Type B pancreatic cell (in vitro differentiated cells): ENCODE results near the gene PGBD1. TPM values are rescaled to one million over a fixed set of nuclear protein-coding genes. Genes with fewer than 3 reads are reported as not detected.

ENCODE experiments used
- DNase-seq: peaks from one replicate; pipeline ENCODE4 v3.0.0; 2021; ENCODE audit warnings: mixed read lengths; ENCODE audit not compliant: unreplicated experiment; ENCODE audit errors: extremely low spot score
- H3K27ac Mint-ChIP-seq: 2 replicates; pipeline ENCODE4 v1.8.0; 2021; ENCODE audit warnings: mild to moderate bottlenecking, mixed read lengths
- H3K27me3 Mint-ChIP-seq: 2 replicates; pipeline ENCODE4 v1.8.0; 2021; ENCODE audit warnings: mixed read lengths
- H3K36me3 Mint-ChIP-seq: 2 replicates; pipeline ENCODE4 v1.8.0; 2021; ENCODE audit warnings: mixed read lengths
- H3K4me1 Mint-ChIP-seq: one replicate; pipeline ENCODE4 v1.8.0; 2021; ENCODE audit warnings: mixed read lengths; ENCODE audit not compliant: unreplicated experiment
- H3K4me3 Mint-ChIP-seq: 2 replicates; pipeline ENCODE4 v1.8.0; 2021; ENCODE audit warnings: mild to moderate bottlenecking, mixed read lengths
- H3K9me3 Mint-ChIP-seq: 2 replicates; pipeline ENCODE4 v1.8.0; 2021; ENCODE audit warnings: mixed read lengths
- CTCF ChIP-seq: fragments of 200-600 bp; sonication (generic); conservative IDR thresholded peaks from 2 replicates; pipeline ENCODE4 v1.5.0; 2021; ENCODE audit warnings: antibody characterized with exemption, mild to moderate bottlenecking
- total RNA-seq: library from RNA; stranded (reverse); gene quantifications from 2 replicates; pipeline ENCODE4 v1.2.1, GENCODE V29; 2021; ENCODE audit warnings: low replicate concordance

The PGBD1 gene
- total RNA-seq, 1 donor from 2014 or later = 7.9 TPM

GRCh38 chr6:28274888-28275287 lies 6.5 kb upstream of the PGBD1 start:
- peaks cover 27% of the 10 kb centered on the region for H3K36me3 Mint-ChIP-seq
- H3K4me1 Mint-ChIP-seq = no peaks in the 10 kb centered on the region
- no peak overlapping the region for H3K4me3 Mint-ChIP-seq
- no peaks in the 10 kb centered on the region for H3K27me3 Mint-ChIP-seq
- TF ChIP-seq CTCF = no peak
- no peaks in the 10 kb centered on the region for H3K9me3 Mint-ChIP-seq
- DNase-seq = no peak
- H3K27ac Mint-ChIP-seq = no peak overlapping the region

GRCh38 chr6:28277746-28278145 lies 3.6 kb upstream of the PGBD1 start:
- no peaks in the 10 kb centered on the region for H3K9me3 Mint-ChIP-seq
- peaks cover 23% of the 10 kb centered on the region for H3K36me3 Mint-ChIP-seq
- no peak overlapping the region for H3K27ac Mint-ChIP-seq
- no peak for TF ChIP-seq CTCF
- no peak for DNase-seq
- H3K4me3 Mint-ChIP-seq = no peak overlapping the region
- H3K27me3 Mint-ChIP-seq = no peaks in the 10 kb centered on the region
- peaks cover 8% of the 10 kb centered on the region for H3K4me1 Mint-ChIP-seq

GRCh38 chr6:28280595-28281287 lies 631 bp upstream of the PGBD1 start:
- no peak overlapping the region for H3K27ac Mint-ChIP-seq
- peaks cover 23% of the 10 kb centered on the region for H3K36me3 Mint-ChIP-seq
- peak overlapping the region; percentile 96 for H3K4me3 Mint-ChIP-seq
- no peaks in the 10 kb centered on the region for H3K9me3 Mint-ChIP-seq
- no peak for TF ChIP-seq CTCF
- H3K4me1 Mint-ChIP-seq = peaks cover 8% of the 10 kb centered on the region
- no peaks in the 10 kb centered on the region for H3K27me3 Mint-ChIP-seq
- no peak for DNase-seq

- Mint-ChIP-seq H3K4me1 (peaks cover 8% of the 10 kb centered on the region), H3K36me3 (peaks cover 21% of the 10 kb centered on the region), H3K27me3 (no peaks in the 10 kb centered on the region), H3K27ac (no peak overlapping the region), H3K9me3 (no peaks in the 10 kb centered on the region), H3K4me3 (peak overlapping the region; percentile 96)
- no peak for DNase-seq
- TF ChIP-seq CTCF = no peak
Measured at GRCh38 chr6:28282926-28283325, 1.6 kb downstream of the PGBD1 start.

GRCh38 chr6:28291573-28291972 lies 10.2 kb downstream of the PGBD1 start:
- no peaks in the 10 kb centered on the region for H3K4me1 Mint-ChIP-seq
- H3K4me3 Mint-ChIP-seq = no peak overlapping the region
- peaks cover 44% of the 10 kb centered on the region for H3K36me3 Mint-ChIP-seq
- no peak overlapping the region for H3K27ac Mint-ChIP-seq
- peaks cover 4% of the 10 kb centered on the region for H3K9me3 Mint-ChIP-seq
- no peak for DNase-seq
- H3K27me3 Mint-ChIP-seq = no peaks in the 10 kb centered on the region
- no peak for TF ChIP-seq CTCF

- Mint-ChIP-seq H3K9me3 (peaks cover 4% of the 10 kb centered on the region), H3K27ac (no peak overlapping the region), H3K4me1 (no peaks in the 10 kb centered on the region), H3K27me3 (no peaks in the 10 kb centered on the region), H3K4me3 (no peak overlapping the region), H3K36me3 (peaks cover 35% of the 10 kb centered on the region)
- no peak for DNase-seq
- no peak for TF ChIP-seq CTCF
Measured at GRCh38 chr6:28295326-28295725, 14.0 kb downstream of the PGBD1 start.
